ENCODE measurements around the gene MAD1L1.

MAD1L1 gene

GRCh38 chr7:2042650-2043049 is 190.1 kb downstream of the MAD1L1 start:
- Histone ChIP-seq H3K36me3 (ENCODE audit: control insufficient read depth, low read length) (peaks cover 6% of the 10 kb centered on the region; the same call in 1 of the 2 replicates), H3K4me3 (ENCODE audit: low read length) (no peak overlapping the region), H3K4me1 (ENCODE audit: control insufficient read depth, low read length) (peaks cover 46% of the 10 kb centered on the region), H3K79me2 (ENCODE audit: control insufficient read depth, low read length) (peaks cover 12% of the 10 kb centered on the region), H3K9me3 (ENCODE audit: control insufficient read depth, insufficient read depth, low read length) (no peaks in the 10 kb centered on the region), H3K27me3 (ENCODE audit: control insufficient read depth, low read length) (no peaks in the 10 kb centered on the region), H3K9me2 (replicated peaks; ENCODE audit: control insufficient read depth, low read length) (no peaks in the 10 kb centered on the region), H4K20me1 (ENCODE audit: control insufficient read depth, insufficient read depth, low read depth, low read length) (no peaks in the 10 kb centered on the region), H3K27ac (ENCODE audit: low read depth, low read length) (no peak overlapping the region), H3F3A (ENCODE audit: control insufficient read depth, insufficient read depth) (peaks cover 19% of the 10 kb centered on the region), H3K4me2 (ENCODE audit: low read length) (no peak overlapping the region)
- TF ChIP-seq EZH2phosphoT487 (IDR thresholded peaks at IDR 0.05; ENCODE audit: borderline replicate concordance, low read length) (no peak), CTCF (IDR thresholded peaks at IDR 0.05; ENCODE audit: low read depth, low read length, poor library complexity, severe bottlenecking) (no peak)

GRCh38 chr7:2041496-2042367 is 191.0 kb downstream of the MAD1L1 start:
- Histone ChIP-seq H3K36me3 (ENCODE audit: control insufficient read depth, low read length) (peaks cover 6% of the 10 kb centered on the region; the same call in 1 of the 2 replicates), H4K20me1 (ENCODE audit: control insufficient read depth, insufficient read depth, low read depth, low read length) (no peaks in the 10 kb centered on the region), H3K79me2 (ENCODE audit: control insufficient read depth, low read length) (peaks cover 18% of the 10 kb centered on the region), H3K4me3 (ENCODE audit: low read length) (peak overlapping the region; percentile 77; the same call in 1 of the 2 replicates), H3F3A (ENCODE audit: control insufficient read depth, insufficient read depth) (peaks cover 19% of the 10 kb centered on the region), H3K9me3 (ENCODE audit: control insufficient read depth, insufficient read depth, low read length) (no peaks in the 10 kb centered on the region), H3K27ac (ENCODE audit: low read depth, low read length) (peak overlapping the region; percentile 91), H3K4me2 (ENCODE audit: low read length) (peak overlapping the region; percentile 99), H3K9me2 (replicated peaks; ENCODE audit: control insufficient read depth, low read length) (no peaks in the 10 kb centered on the region), H3K4me1 (ENCODE audit: control insufficient read depth, low read length) (peaks cover 55% of the 10 kb centered on the region), H3K27me3 (ENCODE audit: control insufficient read depth, low read length) (no peaks in the 10 kb centered on the region)
- no peak for TF ChIP-seq EZH2phosphoT487 (IDR thresholded peaks at IDR 0.05; ENCODE audit: borderline replicate concordance, low read length)
- no peak for TF ChIP-seq CTCF (IDR thresholded peaks at IDR 0.05; ENCODE audit: low read depth, low read length, poor library complexity, severe bottlenecking)

GRCh38 chr7:2040893-2041270 is 191.9 kb downstream of the MAD1L1 start:
- peak overlapping the region; percentile 99 for H3K4me2 ChIP-seq (ENCODE audit: low read length)
- H3K27ac ChIP-seq (ENCODE audit: low read depth, low read length), result peak overlapping the region; percentile 91
- H3K9me2 ChIP-seq (replicated peaks; ENCODE audit: control insufficient read depth, low read length), result no peaks in the 10 kb centered on the region

More at GRCh38 chr7:2040893-2041270, 191.9 kb downstream of the MAD1L1 start:
- H3K27me3 ChIP-seq (ENCODE audit: control insufficient read depth, low read length), result no peaks in the 10 kb centered on the region
- H3K9me3 ChIP-seq (ENCODE audit: control insufficient read depth, insufficient read depth, low read length), result no peaks in the 10 kb centered on the region
- peak overlapping the region; percentile 77 for H3K4me3 ChIP-seq (ENCODE audit: low read length)
- peaks cover 19% of the 10 kb centered on the region for H3F3A ChIP-seq (ENCODE audit: control insufficient read depth, insufficient read depth)
- peaks cover 22% of the 10 kb centered on the region for H3K79me2 ChIP-seq (ENCODE audit: control insufficient read depth, low read length)
- no peaks in the 10 kb centered on the region for H4K20me1 ChIP-seq (ENCODE audit: control insufficient read depth, insufficient read depth, low read depth, low read length)
- H3K36me3 ChIP-seq (ENCODE audit: control insufficient read depth, low read length), result peaks cover 6% of the 10 kb centered on the region; the same call in 1 of the 2 replicates
- TF ChIP-seq EZH2phosphoT487 (IDR thresholded peaks at IDR 0.05; ENCODE audit: borderline replicate concordance, low read length) (no peak), CTCF (IDR thresholded peaks at IDR 0.05; ENCODE audit: low read depth, low read length, poor library complexity, severe bottlenecking) (no peak)
- peaks cover 55% of the 10 kb centered on the region for H3K4me1 ChIP-seq (ENCODE audit: control insufficient read depth, low read length)
